Measurements from ENCODE around the gene CHN2. TPM values are rescaled to one million over a fixed set of nuclear protein-coding genes. Genes with fewer than 3 reads are reported as not detected.

CHN2 gene
- total RNA-seq, 1 experiment from 2014 or later = 7.7 TPM

DNA sequence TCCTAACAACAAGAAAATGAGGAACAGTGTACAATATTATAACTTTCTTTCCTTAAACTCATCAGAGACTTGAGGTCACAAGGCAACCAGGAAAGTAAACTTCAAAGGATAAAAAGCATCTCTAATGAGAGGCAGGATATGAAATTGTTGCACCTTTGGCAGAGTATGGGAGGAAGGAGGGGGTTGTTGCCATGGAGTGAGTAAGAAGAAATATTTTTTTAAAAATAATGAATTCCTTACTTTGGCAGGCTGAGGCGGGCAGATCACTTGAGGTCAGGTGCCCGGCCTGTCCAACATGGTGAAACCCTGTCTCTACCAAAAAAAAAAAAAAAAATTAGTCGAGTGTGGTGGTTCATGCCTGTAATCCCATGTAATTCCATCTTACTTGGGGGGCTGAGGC is 21.1 kb upstream of the CHN2 start:
- H3K4me2 ChIP-seq (ENCODE audit: low read length) = no peak overlapping the region
- no peaks in the 10 kb centered on the region for H3K79me2 ChIP-seq (ENCODE audit: low read length)
- no peaks in the 10 kb centered on the region for H3F3A ChIP-seq (ENCODE audit: low read length, unreplicated experiment)
- BruUV-seq (replicated peaks) = no TSS peak
- intact Hi-C loops (cut with micrococcal nuclease) = no loop called here
- DNase-seq (no peak), ATAC-seq (no peak)
- no peak overlapping the region for H3K4me3 ChIP-seq (ENCODE audit: low read length)
- no peaks in the 10 kb centered on the region for H3K9me3 ChIP-seq (ENCODE audit: low read length)
- H3K9me2 ChIP-seq (replicated peaks; ENCODE audit: low read length) = no peaks in the 10 kb centered on the region
- no peaks in the 10 kb centered on the region for H3K4me1 ChIP-seq (ENCODE audit: insufficient read depth, low read length)
- H3K36me3 ChIP-seq (ENCODE audit: low read depth, low read length) = no peaks in the 10 kb centered on the region
- TF ChIP-seq EZH2phosphoT487 (IDR thresholded peaks at IDR 0.05; ENCODE audit: borderline replicate concordance, low read length) (no peak), EZH2 (IDR thresholded peaks at IDR 0.05; ENCODE audit: low read length, unreplicated experiment) (no peak)
- TF ChIP-seq, protein P1, sequence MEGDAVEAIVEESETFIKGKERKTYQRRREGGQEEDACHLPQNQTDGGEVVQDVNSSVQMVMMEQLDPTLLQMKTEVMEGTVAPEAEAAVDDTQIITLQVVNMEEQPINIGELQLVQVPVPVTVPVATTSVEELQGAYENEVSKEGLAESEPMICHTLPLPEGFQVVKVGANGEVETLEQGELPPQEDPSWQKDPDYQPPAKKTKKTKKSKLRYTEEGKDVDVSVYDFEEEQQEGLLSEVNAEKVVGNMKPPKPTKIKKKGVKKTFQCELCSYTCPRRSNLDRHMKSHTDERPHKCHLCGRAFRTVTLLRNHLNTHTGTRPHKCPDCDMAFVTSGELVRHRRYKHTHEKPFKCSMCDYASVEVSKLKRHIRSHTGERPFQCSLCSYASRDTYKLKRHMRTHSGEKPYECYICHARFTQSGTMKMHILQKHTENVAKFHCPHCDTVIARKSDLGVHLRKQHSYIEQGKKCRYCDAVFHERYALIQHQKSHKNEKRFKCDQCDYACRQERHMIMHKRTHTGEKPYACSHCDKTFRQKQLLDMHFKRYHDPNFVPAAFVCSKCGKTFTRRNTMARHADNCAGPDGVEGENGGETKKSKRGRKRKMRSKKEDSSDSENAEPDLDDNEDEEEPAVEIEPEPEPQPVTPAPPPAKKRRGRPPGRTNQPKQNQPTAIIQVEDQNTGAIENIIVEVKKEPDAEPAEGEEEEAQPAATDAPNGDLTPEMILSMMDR (conservative IDR thresholded peaks at IDR 0.05; ENCODE audit: low read depth, low read length) = no peak
- no peak overlapping the region for H3K27ac ChIP-seq (ENCODE audit: low read length)
- H3K9ac ChIP-seq (ENCODE audit: low read length) = no peak overlapping the region
- ChIA-PET POLR2A (ENCODE audit: unreplicated experiment) (interaction anchor here (0.6 kb wide), 1 partner anchor 772 kb away, joined by 11 read pairs; no protein-coding TSS in a partner anchor), CTCF (no interaction called here)
- no peak overlapping the region for H2AFZ ChIP-seq (ENCODE audit: low read length)
- H4K20me1 ChIP-seq (ENCODE audit: low read length) = no peaks in the 10 kb centered on the region
- no peaks in the 10 kb centered on the region for H3K27me3 ChIP-seq (ENCODE audit: low read length)

DNA sequence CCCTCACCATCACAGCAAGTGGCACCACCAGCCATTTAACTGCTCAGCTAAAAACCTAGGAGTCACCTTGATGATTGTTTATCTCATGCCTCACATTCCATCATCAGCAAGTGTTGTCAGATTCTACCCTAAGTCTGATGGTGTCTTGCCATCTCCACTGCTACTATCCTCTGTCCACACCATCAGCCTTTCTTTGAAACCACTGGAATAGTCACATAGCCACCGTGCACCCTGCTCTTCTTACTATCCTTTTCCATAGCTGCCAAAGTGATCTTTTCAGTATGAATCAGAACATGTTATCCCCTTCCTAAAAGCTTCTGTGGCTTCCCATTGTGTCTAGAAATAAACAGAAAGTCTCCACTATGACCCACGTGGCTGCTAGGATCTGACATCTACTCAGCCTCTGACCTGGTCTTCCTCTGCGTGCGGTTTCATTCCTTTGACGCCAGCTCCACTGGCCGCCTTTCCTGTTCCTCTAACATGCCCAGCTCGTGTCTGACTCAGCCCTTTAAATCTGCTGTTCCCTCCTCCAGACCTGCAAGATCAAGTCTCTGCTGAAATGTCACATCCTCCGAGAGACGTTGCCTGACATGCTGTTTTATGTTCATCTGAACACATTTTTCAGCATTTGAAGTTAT is 16.5 kb upstream of the CHN2 start:
- Histone ChIP-seq H3K9me3 (ENCODE audit: low read length) (no peaks in the 10 kb centered on the region), H3F3A (ENCODE audit: low read length, unreplicated experiment) (no peaks in the 10 kb centered on the region), H3K27ac (ENCODE audit: low read length) (no peak overlapping the region), H3K4me1 (ENCODE audit: insufficient read depth, low read length) (no peaks in the 10 kb centered on the region), H3K4me2 (ENCODE audit: low read length) (no peak overlapping the region), H3K79me2 (ENCODE audit: low read length) (no peaks in the 10 kb centered on the region), H3K9ac (ENCODE audit: low read length) (no peak overlapping the region), H3K36me3 (ENCODE audit: low read depth, low read length) (no peaks in the 10 kb centered on the region), H4K20me1 (ENCODE audit: low read length) (no peaks in the 10 kb centered on the region), H3K9me2 (replicated peaks; ENCODE audit: low read length) (no peaks in the 10 kb centered on the region), H2AFZ (ENCODE audit: low read length) (no peak overlapping the region), H3K27me3 (ENCODE audit: low read length) (no peaks in the 10 kb centered on the region), H3K4me3 (ENCODE audit: low read length) (no peak overlapping the region)
- DNase-seq (peak; percentile 26), ATAC-seq (no peak)
- ChIA-PET CTCF (no interaction called here), POLR2A (ENCODE audit: unreplicated experiment) (no interaction called here)
- TF ChIP-seq EZH2phosphoT487 (IDR thresholded peaks at IDR 0.05; ENCODE audit: borderline replicate concordance, low read length) (no peak), EZH2 (IDR thresholded peaks at IDR 0.05; ENCODE audit: low read length, unreplicated experiment) (no peak)
- TF ChIP-seq, protein P1 (conservative IDR thresholded peaks at IDR 0.05; ENCODE audit: low read depth, low read length) = no peak
- intact Hi-C loops (cut with micrococcal nuclease) = no loop called here
- BruUV-seq (replicated peaks) = no TSS peak

DNA sequence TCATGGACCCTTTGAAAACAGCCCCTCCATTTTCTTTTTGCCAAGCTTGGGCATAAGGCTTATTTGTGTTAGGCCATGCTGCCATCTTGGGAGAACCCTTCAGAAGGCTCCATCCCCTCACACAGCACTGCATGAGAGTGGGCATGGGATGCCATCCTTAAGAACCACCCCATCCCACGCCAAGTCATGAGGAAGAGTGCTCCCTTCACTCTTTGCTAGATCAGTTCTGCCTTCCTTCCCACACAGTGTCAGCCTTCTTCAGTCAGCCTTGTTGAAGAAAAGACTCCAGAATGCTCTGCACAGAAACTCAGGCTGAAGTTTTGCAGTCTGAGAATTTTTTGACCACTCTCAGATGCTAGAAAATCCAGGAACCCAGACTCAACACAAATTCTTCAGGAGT is 15.5 kb upstream of the CHN2 start:
- no peak for TF ChIP-seq EZH2 (IDR thresholded peaks at IDR 0.05; ENCODE audit: low read length, unreplicated experiment)
- TF ChIP-seq, protein P1 (conservative IDR thresholded peaks at IDR 0.05; ENCODE audit: low read depth, low read length) = no peak
- TF ChIP-seq EZH2phosphoT487 (IDR thresholded peaks at IDR 0.05; ENCODE audit: borderline replicate concordance, low read length) = no peak
- intact Hi-C loops (cut with micrococcal nuclease) = no loop called here
- H3K9me3 ChIP-seq (ENCODE audit: low read length) = no peaks in the 10 kb centered on the region
- H3K27ac ChIP-seq (ENCODE audit: low read length) = no peak overlapping the region
- no peaks in the 10 kb centered on the region for H3F3A ChIP-seq (ENCODE audit: low read length, unreplicated experiment)
- CTCF ChIA-PET = no interaction called here
- no peak for DNase-seq
- POLR2A ChIA-PET (ENCODE audit: unreplicated experiment) = no interaction called here
- no peaks in the 10 kb centered on the region for H4K20me1 ChIP-seq (ENCODE audit: low read length)
- no peaks in the 10 kb centered on the region for H3K79me2 ChIP-seq (ENCODE audit: low read length)
- BruUV-seq (replicated peaks) = no TSS peak
- no peak overlapping the region for H3K4me2 ChIP-seq (ENCODE audit: low read length)
- no peaks in the 10 kb centered on the region for H3K36me3 ChIP-seq (ENCODE audit: low read depth, low read length)
- no peak overlapping the region for H3K9ac ChIP-seq (ENCODE audit: low read length)
- no peak overlapping the region for H3K4me3 ChIP-seq (ENCODE audit: low read length)
- no peaks in the 10 kb centered on the region for H3K27me3 ChIP-seq (ENCODE audit: low read length)
- no peaks in the 10 kb centered on the region for H3K4me1 ChIP-seq (ENCODE audit: insufficient read depth, low read length)
- H2AFZ ChIP-seq (ENCODE audit: low read length) = no peak overlapping the region
- ATAC-seq = no peak
- no peaks in the 10 kb centered on the region for H3K9me2 ChIP-seq (replicated peaks; ENCODE audit: low read length)
